ENCODE results near the gene SCARF2. TPM values are rescaled to one million over a fixed set of nuclear protein-coding genes. Genes with fewer than 3 reads are reported as not detected.
"Not testable (repeated sequence)": the region's sequence is repeated elsewhere in the genome, so short reads cannot be mapped to it uniquely, and the experiment has no call there.

Gene SCARF2
- total and polyA plus RNA-seq, 8 donors, result 15.8 to 36.4 (median 23.5) TPM

- Histone ChIP-seq H3K27me3 (no peaks in the 10 kb centered on the region), H3K27ac (no peak overlapping the region), H3K4me1 (peaks cover 0 to 7% of the 10 kb centered on the region in 2 donors), H3K9me3 (no peaks in the 10 kb centered on the region), H3K4me3 (no peak overlapping the region), H3K36me3 (no peaks in the 10 kb centered on the region)
- intact Hi-C loops (cut with DNase I), result no loop called here
- ATAC-seq (no peak), DNase-seq (no peak)
- no peak for TF ChIP-seq CTCF (IDR thresholded peaks at IDR 0.05)
These were observed 23.6 kb downstream of the SCARF2 start for GRCh38 chr22:20414059-20414440.

DNA sequence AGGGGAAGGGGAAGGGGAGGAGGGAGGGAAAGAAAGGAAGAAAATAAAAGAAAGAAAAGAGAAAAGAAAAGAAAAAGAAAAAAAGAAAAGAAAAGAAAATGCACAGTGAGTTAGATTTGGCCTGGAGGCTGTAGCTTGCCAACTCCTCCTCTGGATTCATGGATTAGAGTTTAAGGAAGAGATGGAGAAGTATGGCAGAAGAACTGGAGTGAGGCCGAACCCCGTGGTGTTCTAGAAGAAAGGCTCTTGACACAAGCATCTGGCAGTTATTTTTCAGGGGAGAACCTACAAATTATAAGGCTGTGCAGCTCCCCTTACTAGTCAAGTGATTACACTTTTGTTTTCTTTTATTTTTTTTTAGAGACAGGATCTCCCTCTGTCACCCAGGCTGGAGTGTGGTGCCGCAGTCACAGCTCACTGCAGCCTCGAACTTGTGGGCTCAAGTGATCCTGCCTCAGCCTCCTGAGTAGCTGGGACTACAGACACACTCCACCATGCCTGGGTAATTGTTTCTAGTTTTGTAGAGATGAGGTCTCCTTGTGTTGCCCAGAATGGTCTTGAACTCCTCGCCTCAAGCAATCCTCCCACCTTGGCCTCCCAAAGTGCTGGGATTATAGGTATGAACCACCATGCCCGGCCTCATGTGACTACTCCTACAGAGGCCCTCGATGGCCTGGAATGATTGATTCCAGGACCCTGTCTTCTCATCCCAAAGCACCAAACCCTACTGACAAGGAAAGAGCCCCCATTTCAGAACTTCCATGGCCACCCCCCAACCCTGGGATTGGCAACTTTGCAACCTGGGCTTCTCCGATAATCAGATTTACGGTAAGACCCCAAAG is 24.2 kb downstream of the SCARF2 start:
- Histone ChIP-seq H3K27me3 (no peaks in the 10 kb centered on the region), H3K4me1 (peaks cover 0 to 6% of the 10 kb centered on the region in 2 donors), H3K4me3 (no peak overlapping the region), H3K27ac (no peak overlapping the region), H3K9me3 (no peaks in the 10 kb centered on the region), H3K36me3 (no peaks in the 10 kb centered on the region)
- TF ChIP-seq CTCF (IDR thresholded peaks at IDR 0.05), result no peak
- intact Hi-C loops (cut with DNase I), result no loop called here
- DNase-seq, result peak in 1 of 4 donors; percentile 8
- no peak for ATAC-seq

GRCh38 chr22:20412474-20413216 is 25.0 kb downstream of the SCARF2 start:
- DNase-seq, result no peak
- peaks cover 0 to 2% of the 10 kb centered on the region in 2 donors for H3K36me3 ChIP-seq
- intact Hi-C loops (cut with DNase I), result no loop called here

GRCh38 chr22:20409385-20409784 is 28.2 kb downstream of the SCARF2 start:
- H3K9me3 ChIP-seq; H3K27ac ChIP-seq; intact Hi-C loops (cut with DNase I); H3K4me1 ChIP-seq; H3K4me3 ChIP-seq; DNase-seq; H3K27me3 ChIP-seq; ATAC-seq: not testable (repeated sequence)
- H3K36me3 ChIP-seq, result peaks cover 0 to 34% of the 10 kb centered on the region in 2 donors

More at GRCh38 chr22:20412474-20413216, 25.0 kb downstream of the SCARF2 start:
- no peak for TF ChIP-seq CTCF (IDR thresholded peaks at IDR 0.05)
- Histone ChIP-seq H3K4me1 (no peaks in the 10 kb centered on the region), H3K27ac (no peak overlapping the region), H3K9me3 (no peaks in the 10 kb centered on the region), H3K4me3 (no peak overlapping the region), H3K27me3 (no peaks in the 10 kb centered on the region)
- ATAC-seq, result no peak

- no peaks in the 10 kb centered on the region for H3K9me3 ChIP-seq
- DNase-seq (no peak), ATAC-seq (no peak)
- peaks cover 0 to 34% of the 10 kb centered on the region in 2 donors for H3K36me3 ChIP-seq
- H3K27me3 ChIP-seq, result no peaks in the 10 kb centered on the region
- intact Hi-C loops (cut with DNase I), result no loop called here
- no peak for TF ChIP-seq CTCF (IDR thresholded peaks at IDR 0.05)
- H3K4me1 ChIP-seq, result no peaks in the 10 kb centered on the region
- no peak overlapping the region for H3K4me3 ChIP-seq
- H3K27ac ChIP-seq, result no peak overlapping the region
These were observed 28.7 kb downstream of the SCARF2 start for GRCh38 chr22:20408891-20409290.

Measured in left lung (tissue), 10 donors.